HEK293T (cell line): ENCODE data around the gene SV2B.

Experiments used
- CTCF ChIA-PET: fragments of 350-600 bp; formaldehyde crosslinking; extraction: SDS; loops from one replicate; lab custom pipeline; 2021; ENCODE audit warnings: antibody characterized with exemption, inconsistent platforms; lab: Yijun Ruan, JAX
- POLR2A ChIA-PET: fragments of 350-600 bp; formaldehyde crosslinking; extraction: SDS; loops from one replicate; lab custom pipeline; 2020; ENCODE audit warnings: antibody characterized with exemption, inconsistent platforms; lab: Yijun Ruan, JAX
- DNase-seq: peaks from one replicate; pipeline ENCODE4 v3.0.0; 2012; ENCODE audit warnings: mixed read lengths; ENCODE audit errors: extremely low spot score
- ARNT ChIP-seq: fragments of 450-650 bp; IDR thresholded peaks from 2 replicates; pipeline ENCODE4 v1.6.1; 2017; ENCODE audit warnings: mild to moderate bottlenecking
- BHLHE40 ChIP-seq: fragments of 450-650 bp; IDR thresholded peaks from 2 replicates; pipeline ENCODE4 v1.6.1; 2016; ENCODE audit warnings: mild to moderate bottlenecking, moderate library complexity, borderline replicate concordance
- CTBP1 ChIP-seq: fragments of 450-650 bp; IDR thresholded peaks from 2 replicates; pipeline ENCODE4 v1.6.1; 2016; ENCODE audit warnings: borderline replicate concordance
- ELF4 ChIP-seq: fragments of 450-650 bp; IDR thresholded peaks from 2 replicates; pipeline ENCODE4 v1.6.1; 2017; ENCODE audit warnings: antibody characterized with exemption
- FOXA1 ChIP-seq: fragments of 450-650 bp; IDR thresholded peaks from 2 replicates; pipeline ENCODE4 v1.6.1; 2016; ENCODE audit warnings: mild to moderate bottlenecking
- FOXK2 ChIP-seq: fragments of 450-650 bp; IDR thresholded peaks from 2 replicates; pipeline ENCODE4 v1.6.1; 2016; ENCODE audit warnings: mild to moderate bottlenecking
- FOXM1 ChIP-seq: fragments of 450-650 bp; IDR thresholded peaks from 2 replicates; pipeline ENCODE4 v1.6.1; 2017; ENCODE audit warnings: mild to moderate bottlenecking, borderline replicate concordance
- HDGF ChIP-seq: fragments of 450-650 bp; IDR thresholded peaks from 2 replicates; pipeline ENCODE4 v1.6.1; 2017; ENCODE audit warnings: antibody characterized with exemption, borderline replicate concordance
- L3MBTL2 ChIP-seq: fragments of 450-650 bp; conservative IDR thresholded peaks from 2 replicates; pipeline ENCODE4 v1.6.1; 2016; ENCODE audit warnings: mild to moderate bottlenecking
- LEF1 ChIP-seq: fragments of 450-650 bp; IDR thresholded peaks from 2 replicates; pipeline ENCODE4 v1.6.1; 2017; ENCODE audit warnings: mild to moderate bottlenecking, borderline replicate concordance
- NFRKB ChIP-seq: fragments of 450-650 bp; IDR thresholded peaks from 2 replicates; pipeline ENCODE4 v1.6.1; 2016; ENCODE audit warnings: mild to moderate bottlenecking, moderate library complexity
- SP1 ChIP-seq: fragments of 450-650 bp; IDR thresholded peaks from 2 replicates; pipeline ENCODE4 v1.6.1; 2017
- SUZ12 ChIP-seq: fragments of 450-650 bp; IDR thresholded peaks from 2 replicates; pipeline ENCODE4 v1.6.1; 2016; ENCODE audit warnings: mild to moderate bottlenecking
- TARDBP ChIP-seq: fragments of 450-650 bp; IDR thresholded peaks from 2 replicates; pipeline ENCODE4 v1.6.1; 2016
- ZNF384 ChIP-seq: fragments of 450-650 bp; IDR thresholded peaks from 2 replicates; pipeline ENCODE4 v1.6.1; 2016
- TF ChIP-seq, protein P1 (sequence below): fragments of 450-650 bp; IDR thresholded peaks from 2 replicates; pipeline ENCODE4 v1.6.1; 2016

SV2B gene

DNA sequence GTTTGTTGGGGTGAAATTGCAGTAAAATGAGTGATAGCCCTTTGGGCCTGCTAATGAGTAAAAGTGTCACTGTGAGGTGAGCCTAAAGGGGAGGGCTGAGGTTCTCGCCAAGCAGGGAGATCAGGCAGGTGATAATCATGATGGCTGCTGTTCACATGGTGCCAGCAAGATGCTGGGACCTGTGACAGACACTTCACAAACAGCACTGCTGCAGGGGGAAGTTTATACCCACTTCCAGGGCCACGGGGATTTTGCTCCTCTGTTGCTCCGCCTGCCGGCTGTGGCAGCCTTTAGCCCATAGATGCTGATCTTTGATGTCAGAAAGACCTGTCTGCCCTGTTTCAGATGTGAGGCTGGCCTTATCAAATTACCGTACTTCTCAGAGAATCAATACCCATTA lies 96.7 kb downstream of the SV2B start:
- POLR2A ChIA-PET, result no interaction called here
- TF ChIP-seq FOXA1 (no peak), SP1 (no peak), BHLHE40 (no peak), TARDBP (no peak)
- TF ChIP-seq, protein P1, sequence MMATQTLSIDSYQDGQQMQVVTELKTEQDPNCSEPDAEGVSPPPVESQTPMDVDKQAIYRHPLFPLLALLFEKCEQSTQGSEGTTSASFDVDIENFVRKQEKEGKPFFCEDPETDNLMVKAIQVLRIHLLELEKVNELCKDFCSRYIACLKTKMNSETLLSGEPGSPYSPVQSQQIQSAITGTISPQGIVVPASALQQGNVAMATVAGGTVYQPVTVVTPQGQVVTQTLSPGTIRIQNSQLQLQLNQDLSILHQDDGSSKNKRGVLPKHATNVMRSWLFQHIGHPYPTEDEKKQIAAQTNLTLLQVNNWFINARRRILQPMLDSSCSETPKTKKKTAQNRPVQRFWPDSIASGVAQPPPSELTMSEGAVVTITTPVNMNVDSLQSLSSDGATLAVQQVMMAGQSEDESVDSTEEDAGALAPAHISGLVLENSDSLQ, result no peak
- no peak for DNase-seq
- CTCF ChIA-PET, result no interaction called here

- CTCF ChIA-PET, result no interaction called here
- TF ChIP-seq SP1 (no peak), NFRKB (no peak), TARDBP (no peak), FOXA1 (no peak), ARNT (no peak)
- TF ChIP-seq, protein P1, result no peak
- no peak for DNase-seq
- POLR2A ChIA-PET, result no interaction called here
These were observed 99.5 kb downstream of the SV2B start for GRCh38 chr15:91199511-91199910.

- ChIA-PET POLR2A (no interaction called here), CTCF (no interaction called here)
These were observed 100.2 kb downstream of the SV2B start for GRCh38 chr15:91200101-91200754.

DNA sequence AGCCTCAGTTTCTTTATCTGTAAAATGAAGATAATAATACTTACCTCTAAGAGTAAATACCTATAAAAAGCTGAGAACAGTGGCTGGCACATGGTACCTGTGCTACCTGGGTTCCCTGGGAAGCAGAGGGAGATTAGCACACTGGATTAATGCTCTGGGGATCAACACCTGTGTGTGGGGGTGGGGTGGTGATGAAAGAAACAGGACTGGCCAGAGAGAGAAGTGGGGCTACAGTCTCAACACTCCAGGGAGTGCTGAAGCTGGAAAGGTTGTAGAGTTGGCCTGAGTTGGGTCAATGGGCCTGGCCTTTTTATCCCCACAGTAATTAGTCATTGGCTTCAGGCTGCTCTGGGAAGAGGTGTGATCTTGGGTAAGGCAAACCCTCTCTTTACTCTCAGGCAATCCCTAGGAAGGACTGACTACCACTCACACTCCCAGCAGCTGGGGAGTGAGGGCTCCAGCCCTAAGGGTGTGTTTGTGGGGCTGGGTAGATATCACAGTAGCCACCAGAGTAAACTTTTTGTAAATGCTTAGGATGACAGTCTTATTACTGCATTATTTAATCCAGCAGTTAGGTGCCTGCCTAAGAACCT lies 102.5 kb downstream of the SV2B start:
- ChIA-PET POLR2A (no interaction called here), CTCF (no interaction called here)
- TF ChIP-seq FOXA1 (no peak), LEF1 (no peak), CTBP1 (no peak), ARNT (no peak), L3MBTL2 (no peak), SUZ12 (no peak), ELF4 (no peak), FOXM1 (no peak), TARDBP (no peak), FOXK2 (no peak), BHLHE40 (no peak), SP1 (no peak)
- TF ChIP-seq, protein P1, result no peak
- DNase-seq, result no peak

More at GRCh38 chr15:91200101-91200754, 100.2 kb downstream of the SV2B start:
- DNase-seq, result no peak
- TF ChIP-seq TARDBP (no peak), HDGF (no peak), L3MBTL2 (no peak), SP1 (no peak), FOXM1 (no peak), SUZ12 (no peak), ARNT (no peak)

DNA sequence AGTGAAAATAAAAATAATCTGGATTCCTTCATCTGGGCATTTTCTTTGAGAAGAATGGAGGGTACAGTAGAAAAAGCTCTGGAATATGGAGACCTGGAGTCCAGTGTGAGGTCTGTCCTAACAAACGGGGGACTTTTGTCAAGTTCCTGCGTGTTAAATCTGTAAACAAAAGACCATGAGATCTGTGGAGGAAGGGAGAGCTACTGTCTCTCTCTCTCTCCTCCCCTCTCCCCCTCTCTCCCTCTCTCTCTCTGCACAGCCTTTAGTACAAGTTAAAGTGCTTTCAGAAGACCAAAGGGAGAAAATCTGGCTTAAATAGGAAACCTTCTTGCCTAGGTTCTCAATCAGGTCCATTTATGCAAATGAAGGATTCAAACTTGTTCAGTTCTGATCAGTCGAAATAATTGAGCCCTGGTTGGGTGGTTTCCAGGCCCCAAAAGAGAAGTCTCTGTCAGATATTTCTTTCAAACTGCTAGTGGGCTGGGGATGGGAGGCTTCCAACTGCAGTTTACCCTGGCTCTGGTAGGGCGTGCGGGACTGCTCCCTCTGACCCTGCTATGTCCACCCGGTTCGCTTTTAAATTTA lies 103.7 kb downstream of the SV2B start:
- TF ChIP-seq FOXM1 (no peak), ZNF384 (no peak), NFRKB (no peak), TARDBP (no peak), ARNT (no peak), ELF4 (no peak), LEF1 (no peak), BHLHE40 (no peak), CTBP1 (no peak), SP1 (no peak), L3MBTL2 (no peak), SUZ12 (no peak)
- POLR2A ChIA-PET, result no interaction called here
- CTCF ChIA-PET, result interaction anchor here (1.5 kb wide), 1 partner anchor 22 kb away, joined by 3 read pairs; no protein-coding TSS in a partner anchor
- no peak for DNase-seq

DNA sequence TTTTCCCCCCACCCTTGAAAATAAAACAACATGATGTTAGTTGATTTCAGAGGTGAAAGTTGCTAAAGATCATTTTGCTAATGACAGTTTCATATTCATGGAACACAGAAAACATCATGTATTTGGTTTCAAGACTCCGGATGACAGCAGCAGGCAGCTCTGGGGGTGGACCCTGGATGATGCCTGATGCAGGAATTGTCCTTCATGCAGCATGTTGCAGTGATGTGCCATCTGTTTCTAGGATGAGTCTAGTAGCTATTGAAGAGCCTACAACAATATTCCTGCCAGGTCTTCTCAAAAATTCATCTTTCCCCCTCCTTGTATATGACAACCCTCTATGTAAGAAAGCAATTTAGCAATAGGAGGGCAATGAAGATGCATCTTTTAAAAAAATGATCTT lies 108.3 kb downstream of the SV2B start:
- no peak for DNase-seq
- ChIA-PET CTCF (no interaction called here), POLR2A (no interaction called here)
- TF ChIP-seq NFRKB (no peak), BHLHE40 (no peak), ZNF384 (no peak), CTBP1 (no peak), L3MBTL2 (no peak), FOXM1 (no peak), SP1 (no peak), TARDBP (no peak)

GRCh38 chr15:91209318-91209717 lies 109.3 kb downstream of the SV2B start:
- CTCF ChIA-PET, result no interaction called here
- POLR2A ChIA-PET, result no interaction called here
- TF ChIP-seq L3MBTL2 (no peak), TARDBP (no peak), FOXM1 (no peak), ARNT (no peak), ZNF384 (no peak), NFRKB (no peak), ELF4 (no peak), CTBP1 (no peak), BHLHE40 (no peak), SUZ12 (no peak), FOXA1 (no peak), SP1 (no peak), FOXK2 (no peak), LEF1 (no peak), HDGF (no peak)
- TF ChIP-seq, protein P1, result no peak
- no peak for DNase-seq
